Breast epithelium (tissue), 3 donors: ENCODE measurements around the gene TYSND1.

Experiments
- CTCF ChIP-seq, 3 donors: fragments of 450-650 bp; IDR thresholded peaks; one replicate each; pipeline ENCODE4 v1.5.1; 2016 to 2017; ENCODE audit warnings: antibody characterized with exemption in 3 of 3, mild to moderate bottlenecking in 3 of 3, moderate library complexity in 3 of 3
- POLR2A ChIP-seq: fragments of 450-650 bp; IDR thresholded peaks from one replicate; pipeline ENCODE4 v1.6.1; 2016; ENCODE audit warnings: antibody characterized with exemption, mild to moderate bottlenecking, moderate library complexity

GRCh38 chr10:70090951-70091350 is 55.5 kb downstream of the TYSND1 start:
- TF ChIP-seq CTCF (IDR thresholded peaks at IDR 0.05): no peak
- TF ChIP-seq POLR2A: no peak
